Activated T-helper 1 cell treated with anti-CD3 and anti-CD28 coated beads, Interleukin-12 subunit alpha, Interleukin-12 subunit beta, Interleukin-2, Interleukin-4 antibody, amounts not matched to agents 30 ng/mL and 10 ng/mL and 1 ng/mL, durations not matched to agents 14 hours and 24 hours and 36 hours (primary cell): Measurements from ENCODE around the gene TPP2. TPM values are rescaled to one million over a fixed set of nuclear protein-coding genes. Genes with fewer than 3 reads are reported as not detected.

ENCODE experiments used
- DNase-seq: peaks from one replicate; pipeline ENCODE4 v3.0.0; 2021; ENCODE audit warnings: low spot score
- H3K27ac Mint-ChIP-seq: one replicate; pipeline ENCODE4 v1.8.0; 2021; ENCODE audit warnings: mild to moderate bottlenecking, mixed read lengths
- H3K27me3 Mint-ChIP-seq: one replicate; pipeline ENCODE4 v1.8.0; 2022; ENCODE audit warnings: mild to moderate bottlenecking, moderate library complexity, mixed read lengths; ENCODE audit not compliant: insufficient read depth
- H3K36me3 Mint-ChIP-seq: one replicate; pipeline ENCODE4 v1.8.0; 2021; ENCODE audit warnings: low read depth, mixed read lengths
- H3K4me1 Mint-ChIP-seq: one replicate; pipeline ENCODE4 v1.8.0; 2021; ENCODE audit warnings: low read depth, mixed read lengths
- H3K4me3 Mint-ChIP-seq: one replicate; pipeline ENCODE4 v1.8.0; 2021; ENCODE audit warnings: mild to moderate bottlenecking, moderate library complexity, mixed read lengths
- H3K9me3 Mint-ChIP-seq: one replicate; pipeline ENCODE4 v1.8.0; 2021; ENCODE audit warnings: mixed read lengths
- intact Hi-C: fragments of 100-400 bp; cut with micrococcal nuclease; formaldehyde crosslinking; loops from one replicate; pipeline ENCODE4 v1.15.1; 2024
- total RNA-seq: library from RNA; stranded (reverse); gene quantifications from 2 replicates; pipeline ENCODE4 v1.2.3, GENCODE V29; 2022

TPP2 gene
- total RNA-seq, 1 donor from 2014 or later, result 77.0 TPM

DNA sequence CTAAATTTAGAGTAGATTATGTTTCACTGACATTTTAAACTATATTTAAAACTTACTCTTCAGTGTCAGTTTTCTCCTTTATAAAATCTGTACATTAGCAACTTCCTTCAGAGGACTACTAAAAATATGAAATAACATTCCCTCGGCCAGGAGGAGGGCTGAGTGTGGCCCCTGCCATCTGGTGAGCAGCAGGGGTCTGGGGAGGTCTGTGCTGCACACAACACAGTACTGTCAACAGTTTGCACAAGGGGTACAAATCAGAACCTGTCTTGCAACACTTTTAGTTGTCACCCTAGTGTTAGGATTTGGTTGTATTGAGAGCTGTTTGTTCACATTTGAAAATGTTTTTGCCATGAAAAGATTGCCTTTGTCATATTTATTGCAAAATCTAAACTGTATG is 48.9 kb downstream of the TPP2 start:
- peaks cover 56% of the 10 kb centered on the region for H3K36me3 Mint-ChIP-seq
- H3K27me3 Mint-ChIP-seq, result no peaks in the 10 kb centered on the region
- no peak overlapping the region for H3K4me3 Mint-ChIP-seq
- H3K27ac Mint-ChIP-seq, result no peak overlapping the region
- no peak for DNase-seq
- intact Hi-C loops, result no loop called here
- no peaks in the 10 kb centered on the region for H3K9me3 Mint-ChIP-seq
- peaks cover 5% of the 10 kb centered on the region for H3K4me1 Mint-ChIP-seq

DNA sequence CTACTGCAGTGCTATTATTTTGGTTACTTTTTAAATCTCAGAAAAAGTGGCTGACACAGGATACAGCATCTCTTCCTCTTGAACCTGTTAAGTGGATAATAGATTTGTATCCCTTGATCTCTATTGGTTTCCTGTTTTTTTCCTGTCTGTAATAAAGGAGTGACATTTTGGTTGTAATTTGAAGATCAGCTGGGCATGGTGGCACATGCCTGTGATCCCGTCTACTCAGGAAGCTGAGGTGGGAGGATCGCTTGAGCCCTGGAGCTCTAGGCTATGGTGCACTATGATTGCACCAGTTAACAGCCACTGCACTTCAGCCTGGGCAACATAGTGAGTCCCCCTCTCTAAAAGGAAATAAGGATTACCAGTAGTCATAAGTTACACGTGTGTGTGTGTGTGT is 51.3 kb downstream of the TPP2 start:
- no peak overlapping the region for H3K4me3 Mint-ChIP-seq

GRCh38 chr13:102650444-102650843 is 53.7 kb downstream of the TPP2 start:
- Mint-ChIP-seq H3K27ac (peak overlapping the region; percentile 55), H3K27me3 (no peaks in the 10 kb centered on the region), H3K36me3 (peaks cover 31% of the 10 kb centered on the region), H3K9me3 (no peaks in the 10 kb centered on the region), H3K4me1 (peaks cover 13% of the 10 kb centered on the region), H3K4me3 (no peak overlapping the region)
- DNase-seq, result no peak
- intact Hi-C loops, result loop anchor here (2.0 kb wide), 2 partner anchors 54 to 196 kb away; partner anchors contain the start of genes ERCC5 and TPP2

More for the DNA sequence above, 51.3 kb downstream of the TPP2 start:
- no peak for DNase-seq
- Mint-ChIP-seq H3K36me3 (peaks cover 45% of the 10 kb centered on the region), H3K4me1 (peaks cover 13% of the 10 kb centered on the region), H3K9me3 (no peaks in the 10 kb centered on the region), H3K27me3 (no peaks in the 10 kb centered on the region), H3K27ac (peak overlapping the region; percentile 27)
- intact Hi-C loops, result no loop called here

GRCh38 chr13:102651392-102651791 is 54.6 kb downstream of the TPP2 start:
- Mint-ChIP-seq H3K4me1 (peaks cover 13% of the 10 kb centered on the region), H3K27ac (peak overlapping the region; percentile 60), H3K9me3 (no peaks in the 10 kb centered on the region), H3K27me3 (no peaks in the 10 kb centered on the region), H3K4me3 (no peak overlapping the region), H3K36me3 (peaks cover 28% of the 10 kb centered on the region)
- intact Hi-C loops, result loop anchor here (2.0 kb wide), 2 partner anchors 55 to 195 kb away; partner anchors contain the start of genes ERCC5 and TPP2
- DNase-seq, result no peak

GRCh38 chr13:102651892-102652291 is 55.1 kb downstream of the TPP2 start:
- Mint-ChIP-seq H3K4me3 (no peak overlapping the region), H3K4me1 (peaks cover 13% of the 10 kb centered on the region), H3K9me3 (no peaks in the 10 kb centered on the region), H3K27ac (no peak overlapping the region), H3K36me3 (peaks cover 25% of the 10 kb centered on the region), H3K27me3 (no peaks in the 10 kb centered on the region)
- intact Hi-C loops, result loop anchor here (2.0 kb wide), 2 partner anchors 55 to 195 kb away; partner anchors contain the start of genes ERCC5 and TPP2
- no peak for DNase-seq

- peaks cover 8% of the 10 kb centered on the region for H3K4me1 Mint-ChIP-seq
- H3K27ac Mint-ChIP-seq, result no peak overlapping the region
- H3K4me3 Mint-ChIP-seq, result no peak overlapping the region
- H3K27me3 Mint-ChIP-seq, result no peaks in the 10 kb centered on the region
- no peak for DNase-seq
- peaks cover 22% of the 10 kb centered on the region for H3K36me3 Mint-ChIP-seq
- intact Hi-C loops, result no loop called here
- no peaks in the 10 kb centered on the region for H3K9me3 Mint-ChIP-seq
Measured at GRCh38 chr13:102654756-102655155, 58.0 kb downstream of the TPP2 start.

GRCh38 chr13:102657630-102658029 is 60.8 kb downstream of the TPP2 start:
- H3K9me3 Mint-ChIP-seq, result no peaks in the 10 kb centered on the region
- no peaks in the 10 kb centered on the region for H3K27me3 Mint-ChIP-seq
- intact Hi-C loops, result no loop called here
- DNase-seq, result no peak
- H3K4me1 Mint-ChIP-seq, result no peaks in the 10 kb centered on the region
- peaks cover 32% of the 10 kb centered on the region for H3K36me3 Mint-ChIP-seq
- H3K27ac Mint-ChIP-seq, result no peak overlapping the region
- H3K4me3 Mint-ChIP-seq, result no peak overlapping the region

GRCh38 chr13:102658660-102659059 is 61.9 kb downstream of the TPP2 start:
- Mint-ChIP-seq H3K27me3 (no peaks in the 10 kb centered on the region), H3K4me1 (no peaks in the 10 kb centered on the region), H3K36me3 (peaks cover 34% of the 10 kb centered on the region), H3K9me3 (no peaks in the 10 kb centered on the region), H3K27ac (no peak overlapping the region), H3K4me3 (no peak overlapping the region)
- no peak for DNase-seq
- intact Hi-C loops, result no loop called here

DNA sequence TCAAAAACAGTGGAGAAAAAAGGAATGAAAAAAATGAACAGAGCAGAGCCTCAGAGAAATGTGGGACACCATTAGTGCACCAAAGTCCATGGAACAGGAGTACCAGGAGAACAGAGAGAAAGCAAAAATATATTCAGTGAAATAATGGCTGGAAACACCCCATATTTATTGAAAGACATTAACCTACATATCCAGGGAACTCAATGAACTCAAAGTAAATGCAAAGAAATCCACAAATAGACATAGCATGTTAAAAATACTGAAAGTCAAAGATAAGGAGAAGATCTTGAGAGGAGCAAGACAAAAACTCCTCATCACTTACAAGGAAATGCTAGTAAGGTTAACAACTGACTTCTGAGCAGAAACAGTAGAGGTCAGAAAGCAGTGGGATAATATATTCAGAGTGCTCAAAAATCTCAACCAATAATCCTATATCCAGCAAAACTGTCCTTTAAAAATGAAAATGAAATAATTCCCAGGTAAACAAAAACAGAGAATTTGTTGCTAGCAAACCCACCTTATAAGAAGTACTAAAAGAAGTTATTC is 62.5 kb downstream of the TPP2 start:
- no peak for DNase-seq
- no peaks in the 10 kb centered on the region for H3K27me3 Mint-ChIP-seq
- no peaks in the 10 kb centered on the region for H3K9me3 Mint-ChIP-seq
- no peak overlapping the region for H3K4me3 Mint-ChIP-seq
- no peak overlapping the region for H3K27ac Mint-ChIP-seq
- intact Hi-C loops, result no loop called here
- H3K4me1 Mint-ChIP-seq, result no peaks in the 10 kb centered on the region
- peaks cover 40% of the 10 kb centered on the region for H3K36me3 Mint-ChIP-seq

DNA sequence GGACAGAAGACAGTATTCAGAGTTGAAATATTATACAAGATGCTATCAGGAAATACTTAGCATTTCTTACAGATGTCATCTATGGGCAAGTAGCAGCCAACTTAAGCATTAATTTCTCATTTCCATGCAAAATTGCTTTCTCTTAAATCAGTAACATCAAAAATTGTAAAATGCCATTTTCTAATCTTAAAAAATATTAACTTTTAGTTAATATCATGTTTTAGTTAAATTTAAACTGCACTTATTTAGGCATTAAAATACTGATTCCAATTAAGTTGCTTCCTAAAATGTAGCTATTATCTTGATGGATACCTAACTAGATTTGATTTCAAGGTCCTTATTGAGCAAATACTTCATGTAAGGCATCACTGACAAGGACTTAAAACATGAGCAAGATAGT is 70.2 kb downstream of the TPP2 start:
- H3K36me3 Mint-ChIP-seq, result peaks cover 73% of the 10 kb centered on the region
- H3K9me3 Mint-ChIP-seq, result peaks cover 8% of the 10 kb centered on the region
- no peak overlapping the region for H3K4me3 Mint-ChIP-seq
- H3K4me1 Mint-ChIP-seq, result no peaks in the 10 kb centered on the region
- H3K27ac Mint-ChIP-seq, result no peak overlapping the region
- intact Hi-C loops, result no loop called here
- H3K27me3 Mint-ChIP-seq, result no peaks in the 10 kb centered on the region
- no peak for DNase-seq

DNA sequence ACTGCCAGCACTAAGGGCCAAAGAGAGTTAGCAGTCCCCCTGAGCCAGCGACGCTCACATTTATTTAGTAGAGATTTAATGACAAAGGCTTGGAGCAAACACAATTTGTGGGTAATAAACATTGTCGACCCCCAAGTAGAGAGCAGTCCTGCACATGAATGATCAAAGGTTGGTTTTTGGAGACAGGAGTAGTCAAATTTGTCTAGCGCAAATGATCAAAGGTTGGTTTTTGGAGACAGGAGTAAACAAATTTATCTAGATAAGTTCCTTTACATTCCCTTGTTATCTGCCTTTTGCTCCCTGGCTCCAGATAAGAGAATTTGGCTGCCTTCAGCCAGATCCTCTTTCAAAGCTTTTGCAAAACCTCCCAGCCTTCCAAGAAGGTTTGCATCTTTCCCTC is 71.1 kb downstream of the TPP2 start:
- no peak overlapping the region for H3K27ac Mint-ChIP-seq
- H3K27me3 Mint-ChIP-seq, result no peaks in the 10 kb centered on the region
- H3K36me3 Mint-ChIP-seq, result peaks cover 72% of the 10 kb centered on the region
- H3K4me1 Mint-ChIP-seq, result no peaks in the 10 kb centered on the region
- H3K9me3 Mint-ChIP-seq, result peaks cover 8% of the 10 kb centered on the region
- DNase-seq, result no peak
- intact Hi-C loops, result no loop called here
- no peak overlapping the region for H3K4me3 Mint-ChIP-seq

DNA sequence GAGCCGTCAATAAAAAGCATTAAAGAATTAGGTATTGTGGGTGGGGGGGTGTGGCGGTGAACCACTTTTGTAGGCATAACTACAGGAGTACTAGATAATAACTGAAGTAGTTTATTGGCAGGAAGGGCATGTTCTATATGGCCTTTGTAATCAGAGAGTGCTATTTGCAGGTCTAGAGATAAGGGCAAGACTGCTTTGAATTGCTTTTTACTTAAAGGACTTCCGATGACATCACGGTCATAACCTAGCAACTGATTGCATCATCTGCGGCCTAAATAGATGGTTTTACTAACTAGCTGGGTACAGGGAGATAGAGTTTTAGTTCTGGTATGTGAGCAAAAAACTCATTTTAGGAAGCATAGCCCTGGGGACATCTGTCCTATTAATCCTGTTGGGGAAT is 73.3 kb downstream of the TPP2 start:
- H3K27ac Mint-ChIP-seq, result no peak overlapping the region
- H3K4me1 Mint-ChIP-seq, result no peaks in the 10 kb centered on the region
- H3K36me3 Mint-ChIP-seq, result peaks cover 59% of the 10 kb centered on the region
- H3K4me3 Mint-ChIP-seq, result no peak overlapping the region
- no peaks in the 10 kb centered on the region for H3K27me3 Mint-ChIP-seq
- intact Hi-C loops, result no loop called here
- no peak for DNase-seq
- H3K9me3 Mint-ChIP-seq, result peaks cover 8% of the 10 kb centered on the region

GRCh38 chr13:102675115-102675514 is 78.3 kb downstream of the TPP2 start:
- Mint-ChIP-seq H3K27me3 (no peaks in the 10 kb centered on the region), H3K9me3 (peaks cover 4% of the 10 kb centered on the region), H3K4me1 (peaks cover 10% of the 10 kb centered on the region), H3K36me3 (peaks cover 37% of the 10 kb centered on the region), H3K27ac (no peak overlapping the region), H3K4me3 (no peak overlapping the region)
- no peak for DNase-seq
- intact Hi-C loops, result no loop called here

DNA sequence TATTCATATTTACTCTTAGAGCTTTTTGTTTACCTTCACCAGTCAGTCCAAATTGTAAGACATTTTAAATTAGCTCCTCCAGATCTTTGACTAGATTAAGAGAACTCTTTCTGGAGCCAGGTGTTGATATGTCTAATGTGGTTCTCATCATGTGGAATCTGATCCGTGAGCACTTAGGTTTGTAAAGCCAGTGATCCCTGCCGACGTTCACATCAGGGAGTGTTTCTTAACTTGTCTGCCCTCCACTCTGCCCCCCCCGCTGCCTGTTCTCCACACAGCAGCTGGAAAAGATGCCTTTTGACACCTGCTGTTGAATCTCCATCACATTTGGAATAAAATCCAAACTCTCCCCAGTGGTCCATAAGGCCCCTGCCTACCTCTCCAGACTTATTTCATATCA is 80.3 kb downstream of the TPP2 start:
- no peaks in the 10 kb centered on the region for H3K27me3 Mint-ChIP-seq
- no peak for DNase-seq
- peaks cover 28% of the 10 kb centered on the region for H3K36me3 Mint-ChIP-seq
- no peak overlapping the region for H3K4me3 Mint-ChIP-seq
- H3K4me1 Mint-ChIP-seq, result peaks cover 25% of the 10 kb centered on the region
- H3K9me3 Mint-ChIP-seq, result no peaks in the 10 kb centered on the region
- intact Hi-C loops, result no loop called here
- no peak overlapping the region for H3K27ac Mint-ChIP-seq
